ENCODE measurements around the gene PHPT1.
"Not testable (repeated sequence)": the region's sequence is repeated elsewhere in the genome, so short reads cannot be mapped to it uniquely, and the experiment has no call there.

Gene PHPT1

GRCh38 chr9:136837856-136838277 is 11.3 kb upstream of the PHPT1 start:
- DNase-seq, result not testable (repeated sequence)

- DNase-seq, result no peak
These were observed 10.6 kb upstream of the PHPT1 start for GRCh38 chr9:136838314-136839228.

GRCh38 chr9:136839229-136840139 is 9.7 kb upstream of the PHPT1 start:
- no peak for DNase-seq

GRCh38 chr9:136840140-136840876 is 8.9 kb upstream of the PHPT1 start:
- no peak for DNase-seq

- peak; percentile 18 for DNase-seq
These were observed 8.1 kb upstream of the PHPT1 start for GRCh38 chr9:136840877-136841645.

GRCh38 chr9:136841646-136842379 is 7.4 kb upstream of the PHPT1 start:
- DNase-seq, result not testable (repeated sequence)

GRCh38 chr9:136842380-136842948 is 6.7 kb upstream of the PHPT1 start, which contains the start of gene AJM1:
Gene AJM1 (plus strand): TSS chr9:136842478. CDS start chr9:136844415, 1,937 bp downstream.
- peak; percentile 36 for DNase-seq

GRCh38 chr9:136843159-136843800 is 5.9 kb upstream of the PHPT1 start:
- not testable (repeated sequence) for DNase-seq

GRCh38 chr9:136843801-136844740 is 5.1 kb upstream of the PHPT1 start:
- DNase-seq, result not testable (repeated sequence)

GRCh38 chr9:136844761-136845464 is 4.3 kb upstream of the PHPT1 start:
- no peak for DNase-seq

- DNase-seq, result no peak
These were observed 3.5 kb upstream of the PHPT1 start for GRCh38 chr9:136845465-136846260.

- no peak for DNase-seq
These were observed 2.7 kb upstream of the PHPT1 start for GRCh38 chr9:136846376-136847087.

GRCh38 chr9:136847088-136847825 is 2.0 kb upstream of the PHPT1 start:
- no peak for DNase-seq

GRCh38 chr9:136847826-136848392 is 1.3 kb upstream of the PHPT1 start:
- DNase-seq, result peak; percentile 10

GRCh38 chr9:136848393-136849037 is 694 bp upstream of the PHPT1 start:
- DNase-seq, result no peak
